ENCODE results near the gene SLC38A7.
"Not testable (repeated sequence)": the region's sequence is repeated elsewhere in the genome, so short reads cannot be mapped to it uniquely, and the experiment has no call there.

The SLC38A7 gene

DNA sequence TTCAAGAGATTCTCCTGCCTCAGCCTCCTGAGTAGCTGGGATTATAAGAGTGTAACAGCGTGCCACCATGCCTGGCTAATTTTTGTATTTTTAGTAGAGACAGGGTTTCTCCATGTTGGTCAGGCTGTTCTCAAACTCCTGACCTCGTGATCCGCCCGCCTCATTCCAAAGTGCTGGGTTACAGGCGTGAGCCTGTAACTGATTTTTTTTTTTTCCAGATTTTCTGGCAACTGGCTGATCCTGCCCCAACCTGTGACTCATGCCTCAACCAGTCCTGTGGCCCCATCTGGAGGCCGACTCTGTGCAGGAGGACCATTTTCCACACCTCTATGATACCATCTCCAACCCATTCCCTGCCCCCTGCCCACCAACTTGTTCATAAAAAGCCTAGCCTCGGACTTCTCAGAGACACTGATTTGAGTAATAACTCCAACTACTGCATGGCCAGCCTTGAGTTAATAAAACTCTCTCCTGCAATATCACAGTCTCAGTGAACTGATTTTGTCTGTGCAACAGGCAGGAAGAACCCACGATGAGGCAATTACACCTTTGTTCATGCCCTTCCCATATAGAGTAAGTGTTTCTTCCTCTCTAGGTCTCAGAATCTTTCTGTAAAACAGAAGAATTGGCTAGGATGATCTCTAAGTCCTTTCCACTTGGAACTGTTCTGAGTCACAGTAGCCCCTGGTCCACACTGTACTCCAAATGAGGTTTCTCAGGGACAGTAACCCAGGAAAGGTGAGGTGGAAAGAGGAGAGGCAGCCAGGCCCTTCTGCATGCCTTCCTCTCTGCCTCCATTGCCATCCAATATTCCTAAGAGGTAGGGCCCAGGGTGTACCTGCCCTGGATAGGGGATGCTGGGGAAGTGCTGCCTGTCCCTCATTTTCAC is 46.2 kb downstream of the SLC38A7 start:
- DNase-seq (ENCODE audit: low read depth in 2 of 2, low spot score in 1 of 2), result no peak

DNA sequence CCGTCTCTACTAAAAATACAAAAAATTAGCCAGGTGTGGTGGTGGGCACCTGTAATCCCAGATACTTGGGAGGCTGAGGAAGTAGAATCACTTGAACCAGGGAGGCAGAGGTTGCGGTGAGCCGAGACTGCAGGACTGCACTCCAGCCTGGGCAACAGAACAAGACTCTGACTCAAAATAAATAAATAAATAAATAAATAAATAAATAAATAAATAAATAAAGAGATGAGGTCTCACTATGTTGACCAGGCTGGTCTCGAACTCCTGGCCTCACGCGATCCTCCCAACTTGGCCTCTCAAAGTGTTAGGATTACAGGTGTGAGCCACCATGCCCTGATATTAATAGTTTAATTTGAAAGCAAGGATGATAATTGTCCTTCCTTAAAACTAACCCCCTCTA is 47.5 kb downstream of the SLC38A7 start:
- not testable (repeated sequence) for DNase-seq (ENCODE audit: low read depth in 2 of 2, low spot score in 1 of 2)

GRCh38 chr16:58636466-58636865 is 48.1 kb downstream of the SLC38A7 start:
- DNase-seq (ENCODE audit: low read depth in 2 of 2, low spot score in 1 of 2), result no peak

- no peak for DNase-seq (ENCODE audit: low read depth in 2 of 2, low spot score in 1 of 2)
These were observed 49.1 kb downstream of the SLC38A7 start for GRCh38 chr16:58635502-58635901.

DNA sequence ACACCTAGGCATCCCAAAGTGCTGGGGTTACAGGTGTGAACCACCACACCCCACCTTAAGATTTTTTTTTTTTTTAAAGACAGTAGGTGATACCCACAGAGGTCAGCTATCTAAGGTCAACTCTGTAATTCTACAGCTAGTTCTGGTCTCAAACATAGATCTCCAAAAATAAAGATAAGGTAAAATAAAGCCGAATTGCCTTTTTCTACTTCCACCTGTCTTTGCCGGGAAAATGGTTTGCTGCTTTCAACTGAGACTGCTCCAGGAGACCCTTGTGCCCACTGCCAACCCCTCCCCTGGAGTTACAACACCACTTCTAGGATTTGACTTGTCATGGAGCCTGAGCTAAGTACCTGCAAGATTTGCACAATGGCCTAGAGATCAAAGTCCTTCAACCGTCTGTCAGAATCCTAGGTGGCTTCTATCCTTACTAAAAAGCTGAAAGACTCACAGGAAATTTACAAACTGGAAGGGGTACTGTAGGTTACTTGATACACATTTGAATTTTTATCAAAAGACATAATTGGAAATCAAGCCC is 50.2 kb downstream of the SLC38A7 start:
- DNase-seq (ENCODE audit: low read depth in 2 of 2, low spot score in 1 of 2), result no peak

- DNase-seq (ENCODE audit: low read depth in 2 of 2, low spot score in 1 of 2), result peak; percentile 92 to 96
These were observed 54.6 kb downstream of the SLC38A7 start, which contains the start of gene CNOT1 for GRCh38 chr16:58629733-58630640. Gene CNOT1 (minus strand): TSS chr16:58629826. CDS start chr16:58599337, 30,489 bp downstream.

DNA sequence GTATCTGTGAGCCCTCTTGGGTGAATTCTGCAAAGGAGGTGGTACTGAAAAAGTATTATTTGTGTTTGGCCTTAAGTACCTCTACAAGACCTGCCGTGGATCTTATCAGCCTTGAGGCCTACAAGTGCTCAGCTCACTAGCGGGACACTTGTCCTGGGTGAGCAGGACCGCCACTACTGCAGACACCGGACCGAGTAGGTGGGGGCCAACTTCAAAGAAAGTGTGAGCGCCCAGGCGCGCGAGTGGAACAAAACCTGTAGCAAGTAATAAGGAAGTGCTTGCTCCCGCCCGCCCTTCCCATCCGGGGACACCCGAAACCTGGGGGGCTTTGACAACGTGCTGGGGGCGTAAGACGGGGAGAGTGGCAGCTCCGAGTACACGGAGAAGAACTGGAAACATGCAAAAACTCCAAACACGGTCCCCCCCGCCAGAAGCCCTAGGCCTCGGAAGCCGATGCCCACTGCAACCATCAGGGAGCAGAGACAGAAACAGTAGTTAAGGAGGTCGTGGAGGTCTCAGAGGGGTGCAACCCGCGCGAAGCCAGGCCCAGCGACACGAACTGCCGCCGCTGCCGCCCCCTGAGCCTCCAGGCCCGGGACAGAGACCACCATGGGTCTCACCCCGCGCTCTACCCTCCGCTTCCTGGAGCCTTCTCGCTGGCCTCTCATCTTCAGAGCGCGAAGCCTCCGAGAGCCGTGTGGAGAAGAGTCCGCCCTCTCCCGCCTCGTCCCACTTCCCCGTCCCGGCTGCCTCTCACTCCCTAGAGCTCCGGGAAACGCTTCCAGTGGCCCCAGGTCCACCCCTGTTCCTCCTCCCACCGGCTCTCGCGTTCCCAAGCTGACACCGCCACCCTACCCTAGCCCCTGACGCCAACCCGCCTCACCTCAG is 55.5 kb downstream of the SLC38A7 start:
- peak; percentile 21 to 23 for DNase-seq (ENCODE audit: low read depth in 2 of 2, low spot score in 1 of 2)

GRCh38 chr16:58624209-58624608 is 60.4 kb downstream of the SLC38A7 start:
- no peak for DNase-seq (ENCODE audit: low read depth in 2 of 2, low spot score in 1 of 2)

DNA sequence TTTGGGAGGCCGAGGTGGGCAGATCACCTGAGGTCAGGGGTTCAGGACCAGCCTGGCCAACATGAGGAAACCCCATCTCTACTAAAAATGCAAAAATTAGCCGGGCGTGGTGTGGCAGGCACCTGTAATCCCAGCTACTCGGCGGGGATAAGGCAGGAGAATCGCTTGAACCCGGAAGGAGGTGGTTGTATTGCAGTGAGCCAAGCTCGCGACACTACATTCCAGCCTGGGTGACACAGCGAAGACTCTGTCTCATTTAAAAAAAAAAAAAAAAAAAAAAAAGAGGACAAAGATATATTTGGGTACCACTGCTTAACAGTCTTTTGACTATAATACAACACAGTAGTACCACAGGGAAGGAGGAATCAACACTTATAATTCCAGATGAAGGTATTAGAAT is 64.2 kb downstream of the SLC38A7 start:
- no peak for DNase-seq (ENCODE audit: low read depth in 2 of 2, low spot score in 1 of 2)

DNA sequence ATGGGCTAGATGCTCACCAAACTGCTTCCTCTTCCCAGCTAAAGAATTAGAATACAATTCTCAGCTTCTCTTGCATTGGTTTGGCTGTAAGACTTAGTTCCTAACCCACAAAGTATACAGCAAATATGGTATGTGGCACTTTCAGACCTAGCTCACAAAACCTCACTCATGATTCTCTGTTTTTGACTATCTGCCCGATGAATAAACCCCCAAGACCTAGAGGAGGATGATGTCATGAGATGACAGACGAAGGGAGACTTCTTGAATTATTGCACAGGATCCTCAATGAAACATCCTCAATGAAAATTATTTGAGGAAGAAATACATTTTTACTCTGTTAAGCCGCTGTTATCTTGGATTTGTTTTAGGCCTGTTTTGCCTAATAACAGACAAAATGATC is 69.3 kb downstream of the SLC38A7 start:
- no peak for DNase-seq (ENCODE audit: low read depth in 2 of 2, low spot score in 1 of 2)

All from stimulated activated CD8-positive, alpha-beta memory T cell treated with anti-CD3 and anti-CD28 coated beads, Interleukin-4, amount 100 ng/mL, for 4 hours (primary cell).